ENCODE data around the gene CAMKV. TPM values are rescaled to one million over a fixed set of nuclear protein-coding genes. Genes with fewer than 3 reads are reported as not detected.

CAMKV gene
- total RNA-seq, 2 experiments from 2014 or later, result 0.39 to 0.43 TPM

GRCh38 chr3:49882166-49882565, 12.5 kb upstream of the CAMKV start:
- Mint-ChIP-seq H3K4me3 (no peak overlapping the region), H3K9me3 (no peaks in the 10 kb centered on the region), H3K27ac (no peak overlapping the region), H3K36me3 (no peaks in the 10 kb centered on the region), H3K27me3 (no peaks in the 10 kb centered on the region), H3K4me1 (ENCODE audit: low read depth) (no peaks in the 10 kb centered on the region)
- no peak for DNase-seq
- intact Hi-C loops (cut with micrococcal nuclease), result no loop called here
- POLR2A ChIA-PET, result no interaction called here
- CTCF ChIA-PET, result interaction anchor here (0.8 kb wide), 1 partner anchor 41 kb away, joined by 3 read pairs; no protein-coding TSS in a partner anchor

DNA sequence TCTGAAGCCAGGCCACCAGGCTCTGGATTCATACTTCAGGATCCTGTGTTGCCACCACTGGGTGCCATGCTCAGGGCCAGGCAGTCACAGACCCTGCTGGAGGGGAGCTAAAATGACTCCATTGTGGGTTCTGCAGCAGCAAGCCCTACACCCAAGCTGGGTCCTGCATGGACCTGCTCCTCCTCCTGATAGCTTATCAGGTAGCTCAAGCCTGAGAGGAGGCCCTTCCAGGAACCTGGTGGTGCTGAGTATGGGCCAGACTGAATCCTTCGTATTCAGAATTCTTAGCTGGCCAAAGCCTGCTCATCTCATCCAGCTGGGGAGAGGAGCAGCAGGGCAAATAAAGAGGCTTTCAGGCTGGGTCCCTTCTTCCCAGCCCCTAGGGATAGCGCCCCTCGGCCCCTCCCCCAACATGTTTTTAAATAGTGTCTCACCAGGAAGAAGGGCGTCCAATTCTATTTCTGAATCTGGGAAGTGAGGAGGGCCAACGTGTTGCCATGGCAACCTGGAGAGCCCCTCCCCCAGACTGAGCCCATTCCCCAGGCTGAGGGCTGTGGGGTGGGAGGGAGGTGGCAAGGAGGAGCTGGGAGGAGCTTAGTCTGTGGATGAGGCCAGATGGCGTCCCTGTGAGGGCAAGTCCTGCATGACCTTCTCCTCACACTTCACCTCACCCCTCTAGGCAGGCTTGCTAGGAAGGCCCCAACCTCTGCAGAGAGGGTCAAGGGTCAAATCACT, 11.0 kb upstream of the CAMKV start:
- Mint-ChIP-seq H3K27ac (no peak overlapping the region), H3K9me3 (no peaks in the 10 kb centered on the region), H3K36me3 (no peaks in the 10 kb centered on the region), H3K4me1 (ENCODE audit: low read depth) (no peaks in the 10 kb centered on the region), H3K4me3 (no peak overlapping the region), H3K27me3 (no peaks in the 10 kb centered on the region)
- CTCF ChIA-PET, result interaction anchor here (0.9 to 1.1 kb wide), 2 partner anchors 21 to 41 kb away, joined by 3 read pairs; no protein-coding TSS in a partner anchor
- intact Hi-C loops (cut with micrococcal nuclease), result no loop called here
- POLR2A ChIA-PET, result no interaction called here
- DNase-seq, result no peak

GRCh38 chr3:49879721-49880120, 10.0 kb upstream of the CAMKV start:
- Mint-ChIP-seq H3K4me3 (no peak overlapping the region), H3K9me3 (no peaks in the 10 kb centered on the region), H3K27me3 (no peaks in the 10 kb centered on the region), H3K36me3 (no peaks in the 10 kb centered on the region), H3K4me1 (ENCODE audit: low read depth) (no peaks in the 10 kb centered on the region), H3K27ac (no peak overlapping the region)
- intact Hi-C loops (cut with micrococcal nuclease), result no loop called here
- ChIA-PET CTCF (no interaction called here), POLR2A (no interaction called here)
- DNase-seq, result no peak

DNA sequence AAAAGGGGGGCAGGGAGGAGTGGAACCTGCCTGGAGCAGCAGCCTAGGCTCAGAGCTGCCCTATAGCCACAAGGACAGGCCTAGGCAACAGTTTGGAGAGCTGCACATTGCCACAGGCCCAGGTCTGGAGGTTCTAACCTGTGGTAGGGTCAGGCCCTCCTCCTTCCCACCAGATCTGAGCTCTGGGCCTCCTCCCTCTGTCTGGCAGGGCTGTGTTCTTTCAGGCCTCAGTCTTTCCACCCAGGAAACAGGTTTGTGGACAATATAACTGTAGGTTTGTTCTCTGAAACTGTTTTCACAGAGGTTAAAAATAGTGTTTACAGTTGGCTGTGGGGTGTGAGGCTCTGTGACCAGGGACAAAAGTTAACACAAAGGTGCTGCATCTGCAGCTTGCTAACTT, 9.0 kb upstream of the CAMKV start:
- intact Hi-C loops (cut with micrococcal nuclease), result no loop called here
- Mint-ChIP-seq H3K9me3 (no peaks in the 10 kb centered on the region), H3K27me3 (no peaks in the 10 kb centered on the region), H3K36me3 (no peaks in the 10 kb centered on the region), H3K4me1 (ENCODE audit: low read depth) (no peaks in the 10 kb centered on the region), H3K27ac (no peak overlapping the region), H3K4me3 (no peak overlapping the region)
- no peak for DNase-seq
- ChIA-PET CTCF (no interaction called here), POLR2A (interaction anchor here (0.6 kb wide), 1 partner anchor 301 kb away, joined by 4 read pairs; no protein-coding TSS in a partner anchor)

DNA sequence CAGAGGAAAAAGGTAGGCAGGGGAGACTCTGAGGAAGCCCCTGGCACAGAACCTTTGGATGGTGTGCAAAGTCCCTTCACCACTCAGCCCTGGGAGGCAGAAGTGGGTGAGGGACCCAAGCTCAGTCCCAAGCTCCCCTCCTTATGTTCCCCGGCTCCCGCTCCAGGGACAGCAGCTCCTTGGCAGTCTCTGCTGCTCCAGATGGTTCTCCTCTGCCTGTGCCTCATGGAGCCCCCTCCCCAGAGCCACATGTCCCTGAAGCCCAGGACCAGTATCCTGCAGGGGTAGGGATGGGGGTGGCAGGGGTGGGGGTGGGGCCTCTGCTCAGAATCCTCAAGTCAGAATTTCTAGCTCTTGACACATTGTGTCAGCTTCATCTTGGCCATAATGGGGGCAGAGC, 8.0 kb upstream of the CAMKV start:
- H3K4me3 Mint-ChIP-seq, result no peak overlapping the region
- H3K36me3 Mint-ChIP-seq, result no peaks in the 10 kb centered on the region
- H3K27ac Mint-ChIP-seq, result no peak overlapping the region
- intact Hi-C loops (cut with micrococcal nuclease), result no loop called here
- peaks cover 4% of the 10 kb centered on the region for H3K4me1 Mint-ChIP-seq (ENCODE audit: low read depth)
- no peaks in the 10 kb centered on the region for H3K27me3 Mint-ChIP-seq
- POLR2A ChIA-PET, result no interaction called here
- H3K9me3 Mint-ChIP-seq, result no peaks in the 10 kb centered on the region
- no peak for DNase-seq
- CTCF ChIA-PET, result no interaction called here

DNA sequence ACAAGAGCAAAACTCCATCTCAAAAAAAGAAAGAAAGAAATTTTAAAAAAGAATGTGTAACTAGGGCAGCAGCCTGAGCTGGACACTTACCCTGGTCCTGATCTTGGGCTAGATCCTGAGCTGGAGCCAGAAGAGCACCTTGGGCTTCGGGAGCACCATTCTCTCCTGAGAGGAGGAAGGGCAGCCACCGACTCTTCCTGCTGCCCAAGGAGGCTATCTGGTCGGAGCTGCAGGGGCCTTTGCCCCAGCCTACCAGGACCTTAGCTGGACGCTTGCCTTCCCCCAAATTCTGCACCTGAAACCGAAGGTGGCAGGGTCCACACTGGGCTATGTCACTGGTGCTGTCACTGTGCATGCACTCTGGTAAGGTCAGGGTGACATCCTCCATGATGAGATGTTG, 6.9 kb upstream of the CAMKV start:
- Mint-ChIP-seq H3K4me3 (no peak overlapping the region), H3K36me3 (no peaks in the 10 kb centered on the region), H3K27me3 (no peaks in the 10 kb centered on the region), H3K9me3 (no peaks in the 10 kb centered on the region), H3K27ac (no peak overlapping the region), H3K4me1 (ENCODE audit: low read depth) (peaks cover 4% of the 10 kb centered on the region)
- ChIA-PET POLR2A (no interaction called here), CTCF (no interaction called here)
- DNase-seq, result no peak
- intact Hi-C loops (cut with micrococcal nuclease), result no loop called here

DNA sequence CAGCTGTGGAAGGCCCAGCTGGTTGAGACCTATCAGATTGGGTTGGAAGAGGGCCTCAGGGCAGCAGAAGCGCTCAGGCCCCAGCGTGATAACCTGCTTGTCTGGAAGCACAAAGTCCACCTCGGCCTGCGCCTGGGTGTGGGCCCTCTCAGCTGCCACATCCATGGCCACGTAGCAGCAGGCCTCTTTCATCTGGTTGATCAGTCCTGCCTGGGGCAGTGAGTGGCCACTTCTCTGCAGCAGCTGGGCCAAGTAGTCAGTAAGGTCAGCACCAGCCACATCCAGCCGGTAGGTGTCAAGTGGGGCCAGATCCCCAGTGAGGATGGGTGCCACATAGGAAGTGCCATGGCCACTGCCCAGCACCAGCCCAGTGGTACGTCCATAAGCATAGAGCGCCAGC, 3.9 kb upstream of the CAMKV start:
- Mint-ChIP-seq H3K36me3 (no peaks in the 10 kb centered on the region), H3K9me3 (no peaks in the 10 kb centered on the region), H3K27ac (no peak overlapping the region), H3K4me1 (ENCODE audit: low read depth) (peaks cover 4% of the 10 kb centered on the region), H3K27me3 (peaks cover 3% of the 10 kb centered on the region), H3K4me3 (no peak overlapping the region)
- intact Hi-C loops (cut with micrococcal nuclease), result no loop called here
- ChIA-PET CTCF (no interaction called here), POLR2A (no interaction called here)
- no peak for DNase-seq

- Mint-ChIP-seq H3K36me3 (no peaks in the 10 kb centered on the region), H3K9me3 (no peaks in the 10 kb centered on the region), H3K27me3 (peaks cover 10% of the 10 kb centered on the region), H3K4me3 (no peak overlapping the region), H3K4me1 (ENCODE audit: low read depth) (peaks cover 7% of the 10 kb centered on the region), H3K27ac (no peak overlapping the region)
- ChIA-PET CTCF (no interaction called here), POLR2A (no interaction called here)
- DNase-seq, result peak; percentile 41
- intact Hi-C loops (cut with micrococcal nuclease), result no loop called here
Measured at GRCh38 chr3:49872801-49873281, 3.1 kb upstream of the CAMKV start.

DNA sequence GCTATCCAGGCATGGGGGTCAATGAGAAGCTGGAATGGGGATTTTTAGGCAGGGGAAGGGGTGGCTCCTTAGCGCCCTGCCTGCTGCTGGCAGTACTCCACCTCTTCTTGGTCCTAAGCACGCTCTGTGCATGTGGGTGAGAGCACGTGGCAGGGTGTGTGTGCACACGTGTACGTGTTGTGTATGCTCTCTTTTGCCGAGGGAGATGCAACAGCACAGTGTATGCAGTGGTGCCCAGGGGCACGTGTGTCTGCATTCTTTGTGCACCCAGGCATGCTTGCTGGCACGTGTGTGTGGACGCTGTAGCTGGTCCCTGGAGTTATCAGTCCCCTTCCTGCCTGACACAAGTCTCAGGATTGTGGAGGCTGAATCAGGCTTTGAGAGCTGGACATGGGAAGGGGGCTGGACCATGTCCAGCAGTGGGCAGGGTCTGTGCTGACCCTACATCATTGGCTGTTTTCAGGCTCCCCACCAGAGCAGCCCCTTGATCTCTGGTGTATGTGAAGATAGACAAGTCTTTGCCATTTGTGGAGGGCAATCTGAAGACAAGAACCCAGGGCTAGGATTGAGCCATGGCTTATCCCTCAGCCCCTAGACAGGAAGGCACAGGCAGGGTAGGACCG, 1.9 kb upstream of the CAMKV start:
- Mint-ChIP-seq H3K9me3 (no peaks in the 10 kb centered on the region), H3K27me3 (peaks cover 19% of the 10 kb centered on the region), H3K4me1 (ENCODE audit: low read depth) (peaks cover 7% of the 10 kb centered on the region), H3K4me3 (no peak overlapping the region), H3K27ac (no peak overlapping the region), H3K36me3 (no peaks in the 10 kb centered on the region)
- DNase-seq, result no peak
- intact Hi-C loops (cut with micrococcal nuclease), result no loop called here
- ChIA-PET CTCF (interaction anchor here (1.2 to 2.8 kb wide), 2 partner anchors 32 to 332 kb away, joined by 3 to 9 read pairs; no protein-coding TSS in a partner anchor), POLR2A (no interaction called here)

DNA sequence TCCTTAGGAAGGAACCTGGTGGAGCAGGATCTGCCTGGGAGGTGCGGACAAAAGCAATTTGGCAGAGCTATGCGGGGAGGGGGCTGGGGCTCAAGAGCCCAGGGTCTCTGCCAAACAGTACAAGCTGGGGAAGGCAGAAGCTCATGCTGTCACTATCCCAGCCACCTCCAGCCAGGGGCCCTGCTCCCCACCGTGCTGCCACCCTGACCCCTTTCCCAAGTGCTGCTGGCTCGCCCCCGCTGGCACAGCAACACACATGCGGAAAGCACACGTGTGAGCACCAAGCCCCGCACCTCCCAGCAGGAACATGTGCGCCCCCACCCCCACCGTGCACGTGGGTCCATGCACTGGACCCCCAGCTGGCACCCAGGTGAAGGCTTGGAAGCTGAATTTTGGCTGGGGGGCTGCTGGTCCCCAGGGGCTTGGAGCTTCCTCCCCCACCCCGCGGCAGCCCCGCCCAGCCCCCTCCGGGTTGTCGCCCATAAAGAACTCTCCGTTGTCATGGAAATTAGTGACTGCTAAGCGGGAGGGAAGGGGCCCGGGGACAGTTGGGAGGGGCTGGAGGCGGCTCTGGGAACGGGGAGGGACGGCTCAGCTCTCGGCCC, 742 bp downstream of the CAMKV start:
- no peak overlapping the region for H3K27ac Mint-ChIP-seq
- no peak overlapping the region for H3K4me3 Mint-ChIP-seq
- CTCF ChIA-PET, result interaction anchor here (0.9 to 2.0 kb wide), 3 partner anchors 30 to 329 kb away, joined by 3 to 5 read pairs (median 4); no protein-coding TSS in a partner anchor

GRCh38 chr3:49867871-49868321, 1.8 kb downstream of the CAMKV start:
- Mint-ChIP-seq H3K27ac (no peak overlapping the region), H3K36me3 (no peaks in the 10 kb centered on the region), H3K27me3 (peaks cover 23% of the 10 kb centered on the region), H3K4me1 (ENCODE audit: low read depth) (peaks cover 5% of the 10 kb centered on the region), H3K9me3 (no peaks in the 10 kb centered on the region), H3K4me3 (no peak overlapping the region)
- DNase-seq, result peak; percentile 40
- intact Hi-C loops (cut with micrococcal nuclease), result no loop called here
- ChIA-PET POLR2A (no interaction called here), CTCF (interaction anchor here (2.0 kb wide), 1 partner anchor 29 kb away, joined by 5 read pairs; no protein-coding TSS in a partner anchor)

More for the DNA sequence above, 742 bp downstream of the CAMKV start:
- POLR2A ChIA-PET, result no interaction called here
- H3K4me1 Mint-ChIP-seq (ENCODE audit: low read depth), result peaks cover 7% of the 10 kb centered on the region
- H3K36me3 Mint-ChIP-seq, result no peaks in the 10 kb centered on the region
- H3K27me3 Mint-ChIP-seq, result peaks cover 21% of the 10 kb centered on the region
- no peaks in the 10 kb centered on the region for H3K9me3 Mint-ChIP-seq
- intact Hi-C loops (cut with micrococcal nuclease), result no loop called here
- peak; percentile 14 for DNase-seq

DNA sequence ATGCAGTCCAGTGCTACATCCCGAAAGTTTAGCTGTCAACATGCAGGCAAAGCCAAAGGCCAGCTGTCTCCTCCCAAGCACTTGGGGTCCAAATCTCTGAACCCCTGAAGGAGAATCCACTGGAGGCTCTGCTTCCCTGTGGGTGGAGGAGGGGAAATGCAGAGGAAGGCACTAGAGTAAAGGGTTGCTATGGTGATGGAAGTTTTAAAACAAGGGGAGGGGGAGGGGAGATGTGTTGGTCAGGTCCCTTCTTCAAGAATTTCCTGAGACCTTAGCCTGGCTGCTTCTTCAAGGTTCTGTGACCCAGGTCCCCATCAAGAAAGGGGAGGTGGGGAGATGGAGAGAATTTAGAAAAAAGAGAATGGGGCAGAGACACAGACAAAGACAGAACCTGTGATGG, 2.3 kb downstream of the CAMKV start:
- Mint-ChIP-seq H3K27ac (no peak overlapping the region), H3K4me3 (no peak overlapping the region), H3K36me3 (no peaks in the 10 kb centered on the region), H3K27me3 (peaks cover 23% of the 10 kb centered on the region), H3K4me1 (ENCODE audit: low read depth) (peaks cover 3% of the 10 kb centered on the region), H3K9me3 (no peaks in the 10 kb centered on the region)
- CTCF ChIA-PET, result interaction anchor here (2.0 kb wide), 1 partner anchor 28 kb away, joined by 5 read pairs; no protein-coding TSS in a partner anchor
- POLR2A ChIA-PET, result no interaction called here
- no peak for DNase-seq
- intact Hi-C loops (cut with micrococcal nuclease), result no loop called here
